H1 (cell line): ENCODE measurements around the gene PRKAA2. TPM values are rescaled to one million over a fixed set of nuclear protein-coding genes. Genes with fewer than 3 reads are reported as not detected.

Source experiments
- CTCF ChIA-PET: fragments of 300-600 bp; sonication (Branson Sonifier 250); formaldehyde crosslinking; loops from one replicate; lab custom pipeline; 2021; ENCODE audit not compliant: partially characterized antibody; lab: Charles Lee
- POLR2A ChIA-PET: fragments of 300-600 bp; sonication (Branson Sonifier 250); formaldehyde crosslinking; loops from one replicate; lab custom pipeline; 2021; ENCODE audit warnings: inconsistent platforms; ENCODE audit not compliant: partially characterized antibody; lab: Charles Lee
- DNase-seq, 2 experiments: peaks; one replicate each; pipeline versions ENCODE4 v3.0.0 to v3.0.0-alpha.2; 2010 to 2022; ENCODE audit warnings: low spot score in 2 of 2, low read depth in 1 of 2, mixed read lengths in 1 of 2
- FAIRE-seq: peaks from 2 replicates; lab custom pipeline; 2011; peaks lifted over from hg19 to GRCh38; lab: Jason Lieb, UNC
- H2AFZ ChIP-seq: 2 replicates; pipeline ENCODE4 v1.8.1; 2012; ENCODE audit warnings: low read length, inconsistent platforms
- H2AK5ac ChIP-seq: 2 replicates; pipeline ENCODE4 v1.6.1; 2013; ENCODE audit warnings: low read depth, low read length
- H2BK120ac ChIP-seq: replicated peaks from 2 replicates; pipeline ENCODE3; 2013; ENCODE audit warnings: low read depth, low read length, inconsistent platforms
- H2BK12ac ChIP-seq: 2 replicates; pipeline ENCODE4 v1.6.1; 2013; ENCODE audit warnings: low read depth, low read length
- H2BK15ac ChIP-seq: 2 replicates; pipeline ENCODE4 v1.6.1; 2013; ENCODE audit warnings: low read length
- H2BK20ac ChIP-seq: 2 replicates; pipeline ENCODE4 v1.6.1; 2013; ENCODE audit warnings: low read length
- H2BK5ac ChIP-seq: 2 replicates; pipeline ENCODE4 v1.6.1; 2013; ENCODE audit warnings: low read depth, low read length
- H3K14ac ChIP-seq: 2 replicates; pipeline ENCODE4 v1.6.1; 2013; ENCODE audit warnings: inconsistent platforms; ENCODE audit not compliant: insufficient read length
- H3K18ac ChIP-seq: 2 replicates; pipeline ENCODE4 v1.6.1; 2013; ENCODE audit warnings: low read length; ENCODE audit errors: extremely low read depth
- H3K23ac ChIP-seq: 2 replicates; pipeline ENCODE4 v1.6.1; 2013; ENCODE audit warnings: inconsistent platforms; ENCODE audit not compliant: insufficient read length
- H3K23me2 ChIP-seq: 2 replicates; pipeline ENCODE4 v1.6.1; 2013; ENCODE audit warnings: low read depth, low read length
- H3K27ac ChIP-seq: 2 replicates; pipeline ENCODE4 v1.6.1; 2011; ENCODE audit warnings: low read depth, low read length, inconsistent platforms
- H3K27me3 ChIP-seq, 4 experiments: replicated peaks in 1 of 4; 1 replicate in 1 of 4; 2 replicates in 3 of 4; pipeline versions ENCODE4 v1.6.1 to v1.8.1; 2011 to 2013; ENCODE audit warnings: low read length in 3 of 4, mild to moderate bottlenecking in 3 of 4, inconsistent platforms in 2 of 4, mixed read lengths in 2 of 4, moderate library complexity in 1 of 4; ENCODE audit not compliant: control insufficient read depth in 3 of 4, insufficient read depth in 3 of 4; ENCODE audit errors: extremely low read depth in 1 of 4
- H3K36me3 ChIP-seq, 4 experiments: 2 replicates each; pipeline versions ENCODE4 v1.6.1 to v1.8.1; 2011 to 2013; ENCODE audit warnings: mild to moderate bottlenecking in 4 of 4, low read length in 3 of 4, moderate library complexity in 2 of 4, control low read depth in 1 of 4, inconsistent platforms in 1 of 4; ENCODE audit not compliant: insufficient read depth in 4 of 4, control insufficient read depth in 2 of 4
- H3K4ac ChIP-seq: replicated peaks from 2 replicates; pipeline ENCODE3; 2013; ENCODE audit warnings: low read length, low read depth, mixed read lengths, inconsistent platforms; ENCODE audit not compliant: insufficient read length
- H3K4me1 ChIP-seq, 4 experiments: replicated peaks in 1 of 4; 1 replicate in 1 of 4; 2 replicates in 3 of 4; pipeline versions ENCODE4 v1.6.1 to v1.8.1; 2011 to 2013; ENCODE audit warnings: low read length in 3 of 4, inconsistent platforms in 2 of 4, mixed read lengths in 1 of 4; ENCODE audit not compliant: insufficient read depth in 4 of 4, control insufficient read depth in 3 of 4
- H3K4me2 ChIP-seq, 2 experiments: 2 replicates each; pipeline versions ENCODE4 v1.6.1 to v1.8.1; 2011 to 2013; ENCODE audit warnings: low read depth in 2 of 2, low read length in 2 of 2, control low read depth in 1 of 2, inconsistent platforms in 1 of 2, mild to moderate bottlenecking in 1 of 2; ENCODE audit not compliant: insufficient read depth in 1 of 2
- H3K4me3 ChIP-seq, 4 experiments: fragments of 200-600, 300-600 bp in 1 of 4; sonication (generic), shearing (Covaris generic), sonication (Bioruptor Twin) in 1 of 4; 2 replicates each; pipeline versions ENCODE4 v1.5.1 to v1.8.1; 2011 to 2016; ENCODE audit warnings: low read length in 4 of 4, low read depth in 3 of 4, control low read depth in 2 of 4, inconsistent platforms in 2 of 4, mild to moderate bottlenecking in 2 of 4, mixed read lengths in 1 of 4, moderate library complexity in 1 of 4; ENCODE audit not compliant: insufficient read depth in 2 of 4; ENCODE audit errors: extremely low read depth in 1 of 4
- H3K56ac ChIP-seq: replicated peaks from 2 replicates; pipeline ENCODE3; 2013; ENCODE audit warnings: low read depth, mild to moderate bottlenecking, mixed read lengths, low read length, inconsistent platforms; ENCODE audit not compliant: insufficient read length
- H3K79me1 ChIP-seq: 2 replicates; pipeline ENCODE4 v1.6.1; 2013; ENCODE audit warnings: low read depth, low read length, control low read depth
- H3K79me2 ChIP-seq, 2 experiments: 2 replicates each; pipeline versions ENCODE4 v1.6.1 to v1.8.1; 2012 to 2013; ENCODE audit warnings: low read length in 2 of 2, mild to moderate bottlenecking in 2 of 2, inconsistent platforms in 1 of 2; ENCODE audit not compliant: insufficient read depth in 2 of 2, control insufficient read depth in 1 of 2
- H3K9ac ChIP-seq, 4 experiments: replicated peaks in 1 of 4; 1 replicate in 1 of 4; 2 replicates in 3 of 4; pipeline versions ENCODE4 v1.6.1 to v1.8.1; 2011 to 2013; ENCODE audit warnings: low read depth in 3 of 4, low read length in 3 of 4, control low read depth in 2 of 4, mild to moderate bottlenecking in 2 of 4, moderate library complexity in 2 of 4, inconsistent platforms in 1 of 4; ENCODE audit errors: extremely low read depth in 1 of 4
- H3K9me3 ChIP-seq, 2 experiments: 2 replicates each; pipeline versions ENCODE4 v1.6.1 to v1.8.1; 2012 to 2013; ENCODE audit warnings: mild to moderate bottlenecking in 2 of 2, moderate library complexity in 2 of 2, control low read depth in 1 of 2, inconsistent platforms in 1 of 2, low read depth in 1 of 2, low read length in 1 of 2, mixed read lengths in 1 of 2; ENCODE audit not compliant: insufficient read depth in 2 of 2
- H4K20me1 ChIP-seq, 2 experiments: replicated peaks in 1 of 2; 2 replicates each; pipeline versions ENCODE3 to v1.8.1; 2011 to 2013; ENCODE audit warnings: inconsistent platforms in 2 of 2, low read length in 2 of 2, mild to moderate bottlenecking in 1 of 2; ENCODE audit not compliant: insufficient read depth in 2 of 2, control insufficient read depth in 1 of 2
- H4K5ac ChIP-seq: 2 replicates; pipeline ENCODE4 v1.6.1; 2013; ENCODE audit warnings: low read length, low read depth, mixed read lengths, inconsistent platforms; ENCODE audit not compliant: insufficient read length
- H4K8ac ChIP-seq: 2 replicates; pipeline ENCODE4 v1.8.0; 2013; ENCODE audit warnings: mild to moderate bottlenecking, moderate library complexity, low read length, inconsistent platforms; ENCODE audit not compliant: insufficient read depth; ENCODE audit errors: extremely low read depth
- H4K91ac ChIP-seq: replicated peaks from 2 replicates; pipeline ENCODE3; 2013; ENCODE audit warnings: low read length, mixed read lengths, inconsistent platforms; ENCODE audit not compliant: insufficient read length
- CHD2 ChIP-seq: IDR thresholded peaks from 2 replicates; pipeline ENCODE4 v1.6.1; 2012; ENCODE audit warnings: low read length, improper control_type of control experiment
- GABPA ChIP-seq: IDR thresholded peaks from 2 replicates; pipeline ENCODE4 v1.6.1; 2011; ENCODE audit warnings: mild to moderate bottlenecking, low read length, moderate library complexity, borderline replicate concordance; ENCODE audit not compliant: insufficient read depth
- KDM5A ChIP-seq: fragments of 200-600 bp; IDR thresholded peaks from 2 replicates; pipeline ENCODE4 v1.7.1; 2012; ENCODE audit warnings: mild to moderate bottlenecking, low read length, inconsistent platforms, mixed read lengths
- TBP ChIP-seq: IDR thresholded peaks from 2 replicates; pipeline ENCODE4 v1.6.1; 2011; ENCODE audit warnings: low read depth, low read length, improper control_type of control experiment
- WGBS, 2 experiments: shearing (Covaris generic) in 1 of 2; methylation state at CpG; one replicate each; pipeline versions ENCODE4 v1.1.6 to v1.1.7; 2013 to 2015; ENCODE audit warnings: low lambda C conversion rate in 2 of 2, mixed read lengths in 2 of 2, inconsistent platforms in 1 of 2, low coverage in 1 of 2, missing lambda C conversion rate in 1 of 2; ENCODE audit not compliant: insufficient replicate concordance in 2 of 2, insufficient coverage in 1 of 2, insufficient read length in 1 of 2; ENCODE audit errors: extremely low coverage in 1 of 2, missing lambda C conversion rate in 1 of 2; 5-methylcytosine and 5-hydroxymethylcytosine counted together
- polyA plus RNA-seq, 7 experiments: library from polyadenylated mRNA; depleted of rRNA in 3 of 7; stranded (reverse) in 5 of 7; unstranded in 2 of 7; fragments of >200 nt in 5 of 7; fragments of 200-250 nt in 2 of 7; gene quantifications; 1 replicate in 5 of 7; 2 replicates in 1 of 7; 4 replicates in 1 of 7; pipeline versions ENCODE4 v1.2.1 to v1.2.3, GENCODE V29; 2011 to 2013; ENCODE audit warnings: missing spikeins in 2 of 7, mixed read lengths in 2 of 7
- total RNA-seq: library from RNA; stranded (reverse); fragmentation: NEBNext Ultra II Directional; extraction: Animal tissue kit (Norgen Biotek cat#: 25700); gene quantifications from 2 replicates; pipeline ENCODE4 v1.2.1, GENCODE V29; 2021

PRKAA2 gene
- total and polyA plus RNA-seq, 2 of the 8 experiments (the other 6 are each of a cell fraction or from before 2014, with no cell fraction given), result 2.6 to 6.4 TPM

GRCh38 chr1:56712150-56712549, 67.0 kb downstream of the PRKAA2 start:
- Histone ChIP-seq H2BK12ac (no peak overlapping the region), H3K9me3 (no peaks in the 10 kb centered on the region), H3K4me3 (no peak overlapping the region), H3K18ac (no peak overlapping the region), H4K5ac (no peak overlapping the region), H2BK20ac (no peak overlapping the region), H2AK5ac (no peak overlapping the region), H3K79me1 (no peaks in the 10 kb centered on the region), H3K14ac (no peak overlapping the region), H3K4me2 (no peak overlapping the region), H3K79me2 (no peaks in the 10 kb centered on the region), H2BK120ac (no peak overlapping the region), H2BK5ac (no peak overlapping the region), H3K36me3 (peaks cover 0 to 6% (median 0%) of the 10 kb centered on the region in 4 experiments; a peak in 2 of 8 replicates), H4K20me1 (no peaks in the 10 kb centered on the region), H4K8ac (no peak overlapping the region), H3K27ac (no peak overlapping the region), H3K56ac (no peak overlapping the region), H3K27me3 (no peaks in the 10 kb centered on the region), H2BK15ac (no peak overlapping the region), H4K91ac (no peak overlapping the region), H3K4ac (no peak overlapping the region), H3K23me2 (no peaks in the 10 kb centered on the region), H3K9ac (no peak overlapping the region), H2AFZ (no peak overlapping the region), H3K23ac (no peak overlapping the region), H3K4me1 (no peaks in the 10 kb centered on the region)
- POLR2A ChIA-PET, result no interaction called here
- FAIRE-seq, result no peak
- no peak for DNase-seq
- TF ChIP-seq CHD2, result no peak
- no peak for TF ChIP-seq TBP
- TF ChIP-seq GABPA, result no peak
- TF ChIP-seq KDM5A, result no peak
- CTCF ChIA-PET, result interaction anchor here (1.2 to 1.7 kb wide), 2 partner anchors 9 to 109 kb away, joined by 3 to 6 read pairs; no protein-coding TSS in a partner anchor
- WGBS, 2 experiments, result 81% methylated on average over 1 of the region's 1 CpG; no CpG with 5 or more reads in 1 of the 2 experiments
